ENCODE data around the gene NPR2. TPM values are rescaled to one million over a fixed set of nuclear protein-coding genes. Genes with fewer than 3 reads are reported as not detected.

Gene NPR2
- total and polyA plus RNA-seq, 7 experiments from 2014 or later, result 1.0 to 22.2 (median 3.9) TPM

DNA sequence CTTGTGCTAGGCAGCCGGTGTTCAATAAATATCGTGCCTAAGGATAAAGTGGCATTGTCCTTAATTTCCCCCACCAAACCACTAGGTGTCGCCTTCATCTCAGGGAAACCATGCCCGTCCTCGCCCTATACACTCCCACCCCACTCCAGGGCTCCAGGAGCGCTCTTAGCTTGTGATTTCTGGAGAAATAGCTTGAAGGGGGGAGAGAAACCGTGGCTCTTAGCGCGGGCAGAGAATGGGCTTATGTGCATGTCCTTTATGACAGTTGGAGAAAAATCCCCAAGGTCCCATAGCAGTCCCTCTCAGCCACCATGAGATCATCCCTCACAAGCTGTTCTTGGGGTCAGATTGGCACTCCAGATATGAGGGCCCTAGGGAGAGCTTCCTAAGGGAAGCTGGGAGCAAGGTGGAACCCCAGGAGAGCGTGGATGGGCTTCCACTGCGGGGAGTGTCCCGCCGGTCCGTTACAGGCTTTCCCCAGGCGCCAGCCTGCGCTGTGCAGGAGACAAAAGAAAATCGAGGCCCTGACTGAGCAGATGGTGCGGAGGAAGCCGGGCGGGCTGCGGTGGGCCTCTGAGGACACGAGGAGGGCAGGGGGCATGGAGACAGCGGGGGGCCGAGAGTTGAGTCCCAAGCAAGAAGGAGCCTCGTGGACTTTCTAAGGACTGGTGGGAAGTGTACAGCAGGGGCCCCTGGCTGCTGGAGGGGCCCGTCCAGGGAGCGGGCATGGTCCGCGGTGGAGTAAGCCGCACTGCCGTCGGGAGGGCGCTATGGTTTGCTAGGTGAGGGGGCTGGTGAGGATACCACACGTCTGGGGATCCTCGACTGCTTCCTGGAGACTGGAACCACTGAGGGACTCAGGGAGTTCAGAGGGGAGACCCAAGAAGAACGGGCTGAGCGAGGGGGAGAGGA is 750 bp upstream of the NPR2 start:
- Histone ChIP-seq H3K36me3 (ENCODE audit: control insufficient read depth in 2 of 3, insufficient read depth in 3 of 3, low read length in 3 of 3) (peaks cover 0 to 10% (median 0%) of the 10 kb centered on the region in 3 experiments), H3K4me1 (ENCODE audit: control insufficient read depth in 2 of 2, insufficient read depth in 2 of 2, low read length in 2 of 2) (no peaks in the 10 kb centered on the region), H3K27me3 (ENCODE audit: control insufficient read depth in 2 of 2, insufficient read depth in 2 of 2, low read length in 2 of 2) (no peaks in the 10 kb centered on the region), H3K27ac (ENCODE audit: low read depth, low read length) (no peak overlapping the region), H3K9me3 (ENCODE audit: control insufficient read depth in 2 of 3, low read length in 3 of 3) (no peaks in the 10 kb centered on the region), H3K4me3 (ENCODE audit: low read length) (no peak overlapping the region)
- H3K9me3 Mint-ChIP-seq, result no peaks in the 10 kb centered on the region
- CTCF ChIA-PET, result interaction anchor here (0.5 to 3.6 kb wide), 29 partner anchors 8 to 878 kb away, joined by 3 to 70 read pairs (median 4); partner anchors contain the start of genes FAM221B, SPAG8 and TMEM8B
- peak; percentile 90 for ATAC-seq
- intact Hi-C loops (cut with micrococcal nuclease), result loop anchor here (1.0 kb wide), 6 partner anchors 22 to 233 kb away; partner anchors contain the start of genes HINT2 (in 1 of the 2) and SPAG8 (in 1 of the 2)
- POLR2A ChIA-PET, result no interaction called here
- peaks cover 2 to 15% (median 9%) of the 10 kb centered on the region in 5 donors for H3K36me3 Mint-ChIP-seq
- DNase-seq, result peak; percentile 36 to 70 (median 62)
- H3K27ac Mint-ChIP-seq, result no peak overlapping the region
- H3K4me3 Mint-ChIP-seq, result peak overlapping the region in 2 of 10 donors; percentile 31 to 58
- H3K27me3 Mint-ChIP-seq, result no peaks in the 10 kb centered on the region
- H3K4me1 Mint-ChIP-seq, result peaks cover 6 to 21% (median 10%) of the 10 kb centered on the region in 7 donors

DNA sequence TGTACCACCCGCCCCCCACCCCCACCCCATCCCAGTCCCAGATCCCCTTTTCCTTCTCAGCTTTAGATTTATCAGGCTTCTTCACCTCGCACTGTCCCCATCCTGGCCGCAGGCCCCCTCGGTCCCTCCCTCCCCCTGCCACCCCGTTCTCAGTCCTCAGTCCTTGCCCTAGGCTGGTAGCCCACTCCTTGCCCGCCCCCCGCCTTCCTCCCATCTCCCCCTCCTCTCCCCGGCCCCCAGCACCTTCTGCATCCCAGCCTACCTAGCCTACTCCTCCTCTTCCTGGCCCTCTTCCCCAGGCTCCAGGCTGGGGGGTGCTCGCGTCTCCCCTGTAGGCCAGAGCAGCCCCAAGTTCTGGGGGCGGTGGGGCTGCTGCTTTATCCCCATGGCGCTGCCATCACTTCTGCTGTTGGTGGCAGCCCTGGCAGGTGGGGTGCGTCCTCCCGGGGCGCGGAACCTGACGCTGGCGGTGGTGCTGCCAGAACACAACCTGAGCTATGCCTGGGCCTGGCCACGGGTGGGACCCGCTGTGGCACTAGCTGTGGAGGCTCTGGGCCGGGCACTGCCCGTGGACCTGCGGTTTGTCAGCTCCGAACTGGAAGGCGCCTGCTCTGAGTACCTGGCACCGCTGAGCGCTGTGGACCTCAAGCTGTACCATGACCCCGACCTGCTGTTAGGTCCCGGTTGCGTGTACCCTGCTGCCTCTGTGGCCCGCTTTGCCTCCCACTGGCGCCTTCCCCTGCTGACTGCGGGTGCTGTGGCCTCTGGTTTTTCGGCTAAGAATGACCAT is 828 bp downstream of the NPR2 start:
- H3K27me3 Mint-ChIP-seq, result no peaks in the 10 kb centered on the region
- H3K36me3 Mint-ChIP-seq, result peaks cover 0 to 11% (median 4%) of the 10 kb centered on the region in 5 donors
- ChIA-PET CTCF (interaction anchor here (0.7 to 2.8 kb wide), 3 partner anchors 45 to 90 kb away, joined by 3 to 18 read pairs (median 4); no protein-coding TSS in a partner anchor), POLR2A (no interaction called here)
- Histone ChIP-seq H3K27me3 (ENCODE audit: control insufficient read depth in 2 of 2, insufficient read depth in 2 of 2, low read length in 2 of 2) (no peaks in the 10 kb centered on the region), H3K4me3 (ENCODE audit: low read length) (no peak overlapping the region), H3K36me3 (ENCODE audit: control insufficient read depth in 2 of 3, insufficient read depth in 3 of 3, low read length in 3 of 3) (peaks cover 0 to 4% (median 0%) of the 10 kb centered on the region in 3 experiments), H3K27ac (ENCODE audit: low read depth, low read length) (no peak overlapping the region), H3K4me1 (ENCODE audit: control insufficient read depth in 2 of 2, insufficient read depth in 2 of 2, low read length in 2 of 2) (no peaks in the 10 kb centered on the region), H3K9me3 (ENCODE audit: control insufficient read depth in 2 of 3, low read length in 3 of 3) (no peaks in the 10 kb centered on the region)
- peaks cover 6 to 21% (median 13%) of the 10 kb centered on the region in 7 donors for H3K4me1 Mint-ChIP-seq
- no peak overlapping the region for H3K27ac Mint-ChIP-seq
- DNase-seq (no peak), ATAC-seq (no peak)
- no peaks in the 10 kb centered on the region for H3K9me3 Mint-ChIP-seq
- intact Hi-C loops (cut with micrococcal nuclease), result no loop called here
- no peak overlapping the region for H3K4me3 Mint-ChIP-seq

DNA sequence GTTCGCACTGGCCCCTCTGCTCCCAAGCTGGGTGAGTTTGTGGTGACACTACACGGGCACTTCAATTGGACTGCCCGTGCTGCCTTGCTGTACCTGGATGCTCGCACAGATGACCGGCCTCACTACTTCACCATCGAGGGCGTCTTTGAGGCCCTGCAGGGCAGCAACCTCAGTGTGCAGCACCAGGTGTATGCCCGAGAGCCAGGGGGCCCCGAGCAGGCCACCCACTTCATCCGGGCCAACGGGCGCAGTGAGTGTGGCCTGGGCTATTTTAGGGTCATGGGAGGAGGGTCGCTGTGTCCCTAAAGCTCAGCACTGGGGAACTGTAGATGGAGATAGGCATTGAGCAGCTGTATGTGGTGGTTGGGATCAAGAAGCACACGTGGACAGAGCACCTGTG is 1.4 kb downstream of the NPR2 start:
- CTCF ChIA-PET, result interaction anchor here (0.5 to 2.8 kb wide), 5 partner anchors 45 to 1389 kb away, joined by 3 to 18 read pairs (median 3); partner anchors contain the start of gene VCP
- POLR2A ChIA-PET, result no interaction called here
- H3K36me3 ChIP-seq (ENCODE audit: control insufficient read depth in 2 of 3, insufficient read depth in 3 of 3, low read length in 3 of 3), result peaks cover 0 to 4% (median 0%) of the 10 kb centered on the region in 3 experiments

DNA sequence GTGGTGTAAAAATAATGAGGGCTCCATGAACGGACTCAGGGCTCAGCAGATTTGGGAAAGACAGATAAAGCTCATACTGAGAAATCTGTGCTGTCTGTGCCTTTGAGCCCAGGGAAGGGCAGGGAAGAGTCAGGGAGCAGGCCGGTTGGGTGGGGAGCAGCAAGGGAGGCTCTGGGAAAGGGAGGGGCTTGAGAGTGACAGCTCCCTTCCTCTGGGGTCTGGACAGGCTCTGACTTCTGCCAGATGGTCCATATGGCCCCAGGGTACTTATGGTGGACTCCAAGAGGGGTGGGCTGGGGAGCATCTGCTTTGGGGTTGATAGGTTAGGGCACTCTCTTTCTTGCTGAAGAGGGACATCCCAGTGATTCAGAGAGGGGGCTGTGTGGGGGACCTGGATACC is 2.1 kb downstream of the NPR2 start:
- POLR2A ChIA-PET, result no interaction called here
- no peak for DNase-seq
- Mint-ChIP-seq H3K27ac (peak overlapping the region in 3 of 9 donors; percentile 34 to 74 (median 39)), H3K4me1 (peaks cover 6 to 21% (median 13%) of the 10 kb centered on the region in 7 donors), H3K4me3 (no peak overlapping the region), H3K36me3 (peaks cover 0 to 5% (median 4%) of the 10 kb centered on the region in 5 donors), H3K9me3 (no peaks in the 10 kb centered on the region), H3K27me3 (no peaks in the 10 kb centered on the region)
- Histone ChIP-seq H3K27me3 (ENCODE audit: control insufficient read depth in 2 of 2, insufficient read depth in 2 of 2, low read length in 2 of 2) (no peaks in the 10 kb centered on the region), H3K9me3 (ENCODE audit: control insufficient read depth in 2 of 3, low read length in 3 of 3) (no peaks in the 10 kb centered on the region), H3K4me1 (ENCODE audit: control insufficient read depth in 2 of 2, insufficient read depth in 2 of 2, low read length in 2 of 2) (no peaks in the 10 kb centered on the region), H3K27ac (ENCODE audit: low read depth, low read length) (no peak overlapping the region), H3K36me3 (ENCODE audit: control insufficient read depth in 2 of 3, insufficient read depth in 3 of 3, low read length in 3 of 3) (peaks cover 0 to 4% (median 0%) of the 10 kb centered on the region in 3 experiments), H3K4me3 (ENCODE audit: low read length) (no peak overlapping the region)
- intact Hi-C loops (cut with micrococcal nuclease), result no loop called here
- ATAC-seq, result no peak
- CTCF ChIA-PET, result interaction anchor here (0.5 to 2.8 kb wide), 4 partner anchors 83 to 1389 kb away, joined by 3 to 18 read pairs (median 3); partner anchors contain the start of gene VCP

More for the DNA sequence above, 1.4 kb downstream of the NPR2 start:
- DNase-seq, result no peak
- no peaks in the 10 kb centered on the region for H3K27me3 ChIP-seq (ENCODE audit: control insufficient read depth in 2 of 2, insufficient read depth in 2 of 2, low read length in 2 of 2)
- ATAC-seq, result no peak
- Mint-ChIP-seq H3K27me3 (no peaks in the 10 kb centered on the region), H3K4me1 (peaks cover 6 to 21% (median 13%) of the 10 kb centered on the region in 7 donors), H3K36me3 (peaks cover 0 to 5% (median 4%) of the 10 kb centered on the region in 5 donors), H3K4me3 (no peak overlapping the region), H3K9me3 (no peaks in the 10 kb centered on the region), H3K27ac (peak overlapping the region in 3 of 9 donors; percentile 34 to 74 (median 51))
- no peaks in the 10 kb centered on the region for H3K9me3 ChIP-seq (ENCODE audit: control insufficient read depth in 2 of 3, low read length in 3 of 3)
- intact Hi-C loops (cut with micrococcal nuclease), result no loop called here
- H3K4me3 ChIP-seq (ENCODE audit: low read length), result no peak overlapping the region
- no peaks in the 10 kb centered on the region for H3K4me1 ChIP-seq (ENCODE audit: control insufficient read depth in 2 of 2, insufficient read depth in 2 of 2, low read length in 2 of 2)
- no peak overlapping the region for H3K27ac ChIP-seq (ENCODE audit: low read depth, low read length)

DNA sequence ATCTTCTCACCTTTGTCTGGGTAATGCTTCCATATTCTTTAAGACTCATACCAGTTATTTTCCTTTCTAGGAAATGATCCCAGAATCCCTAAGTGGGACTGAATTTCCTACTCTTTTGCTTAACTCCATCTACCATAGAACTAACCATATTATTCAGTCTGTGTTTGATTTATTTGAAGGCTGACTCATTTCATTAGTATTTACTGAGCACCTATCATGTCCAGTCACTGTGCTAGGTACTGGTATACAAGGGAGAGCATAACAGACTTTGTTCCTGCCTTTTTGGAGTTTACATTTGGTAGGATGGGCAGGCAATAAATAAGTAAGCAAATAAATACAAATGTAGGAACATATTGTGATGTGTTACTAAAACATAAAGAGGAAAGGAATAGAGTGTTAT is 4.3 kb downstream of the NPR2 start:
- Histone ChIP-seq H3K4me1 (ENCODE audit: control insufficient read depth in 2 of 2, insufficient read depth in 2 of 2, low read length in 2 of 2) (no peaks in the 10 kb centered on the region), H3K9me3 (ENCODE audit: control insufficient read depth in 2 of 3, low read length in 3 of 3) (no peaks in the 10 kb centered on the region), H3K36me3 (ENCODE audit: control insufficient read depth in 2 of 3, insufficient read depth in 3 of 3, low read length in 3 of 3) (peaks cover 0 to 20% (median 0%) of the 10 kb centered on the region in 3 experiments), H3K27ac (ENCODE audit: low read depth, low read length) (no peak overlapping the region), H3K4me3 (ENCODE audit: low read length) (no peak overlapping the region), H3K27me3 (ENCODE audit: control insufficient read depth in 2 of 2, insufficient read depth in 2 of 2, low read length in 2 of 2) (no peaks in the 10 kb centered on the region)
- Mint-ChIP-seq H3K36me3 (peaks cover 1 to 19% (median 4%) of the 10 kb centered on the region in 5 donors), H3K9me3 (no peaks in the 10 kb centered on the region), H3K27me3 (no peaks in the 10 kb centered on the region), H3K27ac (peak overlapping the region in 1 of 9 donors; percentile 0), H3K4me1 (peaks cover 6 to 21% (median 8%) of the 10 kb centered on the region in 7 donors), H3K4me3 (no peak overlapping the region)
- CTCF ChIA-PET, result no interaction called here
- intact Hi-C loops (cut with micrococcal nuclease), result no loop called here
- POLR2A ChIA-PET, result no interaction called here
- DNase-seq (no peak), ATAC-seq (no peak)
